HG02852 (cell line): Measurements from ENCODE around the gene GRIK5.
A peak's percentile ranks its signal among the peaks of the same experiment; 100 is the strongest.
"Not testable (repeated sequence)": the region's sequence is repeated elsewhere in the genome, so short reads cannot be mapped to it uniquely, and the experiment has no call there.

Experiments
- ATAC-seq: cut with Tn5 transposase; IDR thresholded peaks from one replicate; pipeline ENCODE4 v1.9.1; 2021; ENCODE audit warnings: mild to moderate bottlenecking, moderate library complexity; ENCODE audit not compliant: unreplicated experiment

The GRIK5 gene

GRCh38 chr19:42069619-42070351, at the start of gene GRIK5:
Gene GRIK5, minus strand, starts transcription at chr19:42070206. Its CDS starts 4,436 bp downstream, at chr19:42065770.
- no peak for ATAC-seq

GRCh38 chr19:42117076-42117475, 47.1 kb upstream of the GRIK5 start:
- ATAC-seq = no peak

- no peak for ATAC-seq
Observed at GRCh38 chr19:42116308-42117075, 46.5 kb upstream of the GRIK5 start.

GRCh38 chr19:42115705-42116104, 45.7 kb upstream of the GRIK5 start:
- ATAC-seq = no peak

- ATAC-seq = no peak
Observed at GRCh38 chr19:42115219-42115618, 45.2 kb upstream of the GRIK5 start.

GRCh38 chr19:42114412-42114811, 44.4 kb upstream of the GRIK5 start:
- peak; percentile 69 for ATAC-seq

- no peak for ATAC-seq
Observed at GRCh38 chr19:42113641-42114348, 43.8 kb upstream of the GRIK5 start.

GRCh38 chr19:42111811-42112210, 41.8 kb upstream of the GRIK5 start:
- no peak for ATAC-seq

GRCh38 chr19:42111384-42111783, 41.4 kb upstream of the GRIK5 start:
- ATAC-seq = no peak

GRCh38 chr19:42110658-42111057, 40.7 kb upstream of the GRIK5 start:
- no peak for ATAC-seq

- no peak for ATAC-seq
Observed at GRCh38 chr19:42109896-42110295, 39.9 kb upstream of the GRIK5 start.

- peak; percentile 73 for ATAC-seq
Observed at GRCh38 chr19:42108527-42109389, 38.8 kb upstream of the GRIK5 start.

GRCh38 chr19:42105368-42105767, 35.4 kb upstream of the GRIK5 start:
- ATAC-seq = no peak

- no peak for ATAC-seq
Observed at GRCh38 chr19:42102877-42103276, 32.9 kb upstream of the GRIK5 start.

GRCh38 chr19:42100241-42100640, 30.2 kb upstream of the GRIK5 start:
- ATAC-seq = not testable (repeated sequence)

- ATAC-seq = no peak
Observed at GRCh38 chr19:42099336-42099925, 29.4 kb upstream of the GRIK5 start.

- ATAC-seq = no peak
Observed at GRCh38 chr19:42098781-42099180, 28.8 kb upstream of the GRIK5 start.

GRCh38 chr19:42097461-42097860, 27.5 kb upstream of the GRIK5 start:
- ATAC-seq = no peak

- ATAC-seq = no peak
Observed at GRCh38 chr19:42096255-42096837, 26.3 kb upstream of the GRIK5 start.

- no peak for ATAC-seq
Observed at GRCh38 chr19:42095814-42096230, 25.8 kb upstream of the GRIK5 start.
